ENCODE results near the gene THEM5. TPM values are rescaled to one million over a fixed set of nuclear protein-coding genes. Genes with fewer than 3 reads are reported as not detected.
"Not testable (repeated sequence)": the region's sequence is repeated elsewhere in the genome, so short reads cannot be mapped to it uniquely, and the experiment has no call there.

The THEM5 gene
- total RNA-seq, 4 donors from 2014 or later = not detected

DNA sequence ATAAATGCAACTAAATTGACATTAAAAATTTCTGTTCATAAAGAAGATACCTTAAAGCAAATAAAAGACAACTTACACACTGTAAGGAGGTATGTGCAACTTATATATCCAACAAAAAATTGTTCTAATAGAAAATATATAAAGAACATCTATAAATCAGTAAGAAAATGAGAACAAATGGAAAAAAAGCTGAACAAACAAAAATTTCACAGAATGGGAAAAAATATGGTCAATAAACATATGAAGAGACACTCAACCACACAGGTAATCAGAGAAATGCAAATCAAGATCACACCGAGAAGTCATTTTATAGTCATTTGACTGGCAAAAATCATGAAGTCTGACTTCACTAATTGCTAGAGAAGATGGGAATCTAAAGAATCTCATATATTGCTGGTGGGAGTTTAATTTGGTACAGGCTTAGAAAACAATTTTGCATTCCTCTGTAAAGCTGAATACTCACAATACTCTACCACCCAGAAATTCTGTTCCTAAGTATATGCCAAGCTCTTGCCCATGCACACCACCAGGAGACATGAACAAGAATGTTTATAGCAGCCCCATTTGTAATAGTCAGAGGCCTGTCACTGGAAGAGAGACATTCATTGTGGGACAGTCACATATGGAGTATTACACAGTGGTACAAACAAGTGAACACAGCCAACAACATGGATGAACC is 22.0 kb upstream of the THEM5 start:
- intact Hi-C loops (cut with DNase I; ENCODE audit: low total_unique reads) = no loop called here
- H3K27me3 ChIP-seq = no peaks in the 10 kb centered on the region
- no peak for DNase-seq
- no peak overlapping the region for H3K4me3 ChIP-seq
- H3K27ac ChIP-seq = no peak overlapping the region
- H3K4me1 ChIP-seq = no peaks in the 10 kb centered on the region
- TF ChIP-seq, protein P1, sequence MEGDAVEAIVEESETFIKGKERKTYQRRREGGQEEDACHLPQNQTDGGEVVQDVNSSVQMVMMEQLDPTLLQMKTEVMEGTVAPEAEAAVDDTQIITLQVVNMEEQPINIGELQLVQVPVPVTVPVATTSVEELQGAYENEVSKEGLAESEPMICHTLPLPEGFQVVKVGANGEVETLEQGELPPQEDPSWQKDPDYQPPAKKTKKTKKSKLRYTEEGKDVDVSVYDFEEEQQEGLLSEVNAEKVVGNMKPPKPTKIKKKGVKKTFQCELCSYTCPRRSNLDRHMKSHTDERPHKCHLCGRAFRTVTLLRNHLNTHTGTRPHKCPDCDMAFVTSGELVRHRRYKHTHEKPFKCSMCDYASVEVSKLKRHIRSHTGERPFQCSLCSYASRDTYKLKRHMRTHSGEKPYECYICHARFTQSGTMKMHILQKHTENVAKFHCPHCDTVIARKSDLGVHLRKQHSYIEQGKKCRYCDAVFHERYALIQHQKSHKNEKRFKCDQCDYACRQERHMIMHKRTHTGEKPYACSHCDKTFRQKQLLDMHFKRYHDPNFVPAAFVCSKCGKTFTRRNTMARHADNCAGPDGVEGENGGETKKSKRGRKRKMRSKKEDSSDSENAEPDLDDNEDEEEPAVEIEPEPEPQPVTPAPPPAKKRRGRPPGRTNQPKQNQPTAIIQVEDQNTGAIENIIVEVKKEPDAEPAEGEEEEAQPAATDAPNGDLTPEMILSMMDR (IDR thresholded peaks at IDR 0.05) = no peak
- TF ChIP-seq POLR2A (IDR thresholded peaks at IDR 0.05) = no peak
- H3K9me3 ChIP-seq = no peaks in the 10 kb centered on the region
- no peaks in the 10 kb centered on the region for H3K36me3 ChIP-seq

DNA sequence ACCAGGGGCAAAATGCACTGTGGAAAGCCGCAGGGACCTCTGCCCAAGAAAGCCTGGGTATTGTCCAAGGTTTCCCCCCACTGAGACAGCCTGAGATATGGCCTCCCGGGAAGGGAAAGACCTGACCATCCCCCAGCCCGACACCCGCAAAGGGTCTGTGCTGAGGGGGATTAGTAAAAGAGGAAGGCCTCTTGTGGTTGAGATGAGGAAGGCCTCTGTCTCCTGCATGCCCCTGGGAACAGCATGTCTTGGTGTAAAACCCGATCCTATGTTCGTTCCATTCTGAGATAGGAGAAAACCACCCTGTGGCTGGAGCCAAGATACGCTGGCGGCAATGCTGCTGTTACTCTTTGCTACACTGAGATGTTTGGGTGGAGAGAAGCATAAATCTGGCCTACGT is 19.3 kb upstream of the THEM5 start:
- H3K4me1 ChIP-seq; intact Hi-C loops (cut with DNase I; ENCODE audit: low total_unique reads); DNase-seq; H3K27me3 ChIP-seq; H3K4me3 ChIP-seq; H3K27ac ChIP-seq; H3K9me3 ChIP-seq; H3K36me3 ChIP-seq: not testable (repeated sequence)

DNA sequence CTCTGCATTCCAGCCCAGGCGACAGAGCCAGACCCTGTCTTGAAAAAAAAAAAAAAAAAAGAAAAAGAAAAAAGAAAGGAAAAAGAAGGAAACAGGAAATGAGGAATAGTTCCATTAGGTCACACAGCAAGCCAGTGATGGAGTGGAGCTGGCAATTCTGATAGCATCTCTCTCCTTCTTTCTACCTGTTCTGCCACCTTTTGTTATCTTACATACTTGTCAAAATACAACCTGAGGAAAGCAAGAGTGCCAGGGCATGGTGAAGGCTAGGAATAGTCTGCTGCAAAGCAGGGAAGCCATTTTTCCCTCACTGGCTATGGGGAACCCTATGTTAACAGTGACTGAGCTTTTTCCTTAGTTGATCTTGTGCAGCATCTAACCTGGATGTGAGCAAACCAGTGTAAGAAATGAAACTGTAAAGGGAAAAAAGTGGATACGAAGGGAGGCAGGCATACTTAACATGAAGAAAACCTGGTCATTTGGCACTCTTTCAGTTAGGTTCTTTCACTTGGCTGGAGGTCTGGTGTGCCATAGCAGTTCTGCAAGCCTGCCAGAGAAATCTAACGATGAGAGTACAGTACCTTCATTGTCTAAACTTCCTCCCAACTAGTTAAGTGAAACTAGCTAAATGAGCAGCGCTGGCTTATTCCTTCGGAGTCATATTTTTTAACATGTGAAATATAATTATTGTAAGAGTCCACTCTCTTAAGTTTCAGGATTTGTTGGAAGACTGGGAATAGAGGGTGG is 17.9 kb upstream of the THEM5 start:
- TF ChIP-seq, protein P1 (IDR thresholded peaks at IDR 0.05) = no peak
- TF ChIP-seq POLR2A (IDR thresholded peaks at IDR 0.05) = no peak
- no peaks in the 10 kb centered on the region for H3K27me3 ChIP-seq
- H3K9me3 ChIP-seq = no peaks in the 10 kb centered on the region
- DNase-seq = no peak
- H3K4me3 ChIP-seq = no peak overlapping the region
- H3K36me3 ChIP-seq = no peaks in the 10 kb centered on the region
- H3K4me1 ChIP-seq = no peaks in the 10 kb centered on the region
- H3K27ac ChIP-seq = no peak overlapping the region
- intact Hi-C loops (cut with DNase I; ENCODE audit: low total_unique reads) = no loop called here

DNA sequence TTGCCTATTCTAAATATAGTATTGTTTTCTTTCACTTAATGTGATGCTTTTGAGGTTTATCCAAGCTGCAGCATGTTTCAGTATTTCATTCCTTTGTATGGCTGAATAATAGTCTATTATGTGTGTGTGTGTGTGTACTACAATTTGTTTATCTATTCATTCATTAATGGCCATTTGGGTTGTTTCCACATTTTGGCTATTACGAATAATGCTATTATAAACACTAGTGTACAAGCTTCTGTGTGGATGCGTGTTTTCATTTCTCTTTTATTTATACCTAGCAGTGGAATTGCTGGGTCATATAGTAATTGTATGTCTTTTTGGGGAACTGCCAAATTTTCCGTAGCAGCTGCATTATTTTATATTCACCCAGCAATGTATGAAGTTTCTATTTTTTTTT is 15.0 kb upstream of the THEM5 start:
- Histone ChIP-seq H3K36me3 (no peaks in the 10 kb centered on the region), H3K4me3 (no peak overlapping the region), H3K27ac (no peak overlapping the region), H3K4me1 (no peaks in the 10 kb centered on the region), H3K9me3 (no peaks in the 10 kb centered on the region), H3K27me3 (no peaks in the 10 kb centered on the region)
- DNase-seq = no peak
- intact Hi-C loops (cut with DNase I; ENCODE audit: low total_unique reads) = no loop called here
- no peak for TF ChIP-seq POLR2A (IDR thresholded peaks at IDR 0.05)
- TF ChIP-seq, protein P1 (IDR thresholded peaks at IDR 0.05) = no peak

DNA sequence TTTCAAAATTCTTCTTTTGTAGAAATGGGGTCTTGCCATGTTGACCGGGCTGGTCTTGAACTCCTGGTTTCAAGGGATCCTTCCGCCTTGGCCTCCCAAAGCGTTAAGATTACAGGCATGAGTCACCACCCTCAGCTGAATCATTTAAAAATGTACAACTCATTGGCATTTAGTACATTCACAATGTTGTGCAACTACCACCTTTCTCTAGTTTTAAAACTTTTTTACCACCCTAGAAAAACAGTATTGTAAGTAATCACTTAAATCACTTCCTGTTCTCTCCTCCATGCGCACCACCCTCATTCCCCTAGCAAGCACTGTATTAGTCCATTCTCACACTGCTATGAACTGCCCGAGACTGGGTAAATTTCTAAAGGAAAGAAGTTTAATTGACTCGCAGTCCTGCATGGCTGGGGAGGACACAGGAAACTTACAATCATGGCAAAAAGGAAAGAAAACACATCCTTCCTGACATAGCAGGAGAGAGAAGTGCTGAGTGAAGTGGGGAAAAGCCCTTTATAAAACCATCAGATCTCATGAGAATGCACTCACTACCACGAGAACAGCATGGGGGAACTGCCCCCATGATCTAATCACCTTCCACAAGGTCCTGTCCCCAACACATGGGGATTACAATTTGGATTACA is 14.4 kb upstream of the THEM5 start:
- TF ChIP-seq, protein P1 (IDR thresholded peaks at IDR 0.05) = no peak
- DNase-seq = no peak
- H3K27ac ChIP-seq = no peak overlapping the region
- intact Hi-C loops (cut with DNase I; ENCODE audit: low total_unique reads) = no loop called here
- H3K4me1 ChIP-seq = no peaks in the 10 kb centered on the region
- H3K27me3 ChIP-seq = no peaks in the 10 kb centered on the region
- no peak overlapping the region for H3K4me3 ChIP-seq
- H3K9me3 ChIP-seq = no peaks in the 10 kb centered on the region
- no peaks in the 10 kb centered on the region for H3K36me3 ChIP-seq

Measured in uterus (tissue), 4 donors.